ENCODE measurements around the gene CALM3. TPM values are rescaled to one million over a fixed set of nuclear protein-coding genes. Genes with fewer than 3 reads are reported as not detected.
"Not testable (repeated sequence)": the region's sequence is repeated elsewhere in the genome, so short reads cannot be mapped to it uniquely, and the experiment has no call there.

CALM3 gene
- 100 to 1,000 TPM; 182 to 244 TPM for total RNA-seq
- long read RNA-seq, donor 1, transcript CALM3-201 (6 exons, 2,289 nt): major isoform, 50 of 67 reads
- long read RNA-seq, donor 1, partial matches to known transcripts: 3 of 67 reads
- long read RNA-seq, donor 1, other reads (novel, unspliced or antisense): 13 of 67 reads
- long read RNA-seq, donor 2, transcript CALM3-201 (6 exons, 2,289 nt): major isoform, 45 of 57 reads
- long read RNA-seq, donor 2, partial matches to known transcripts: 4 of 57 reads
- long read RNA-seq, donor 2, other reads (novel, unspliced or antisense): 6 of 57 reads

- no peak for DNase-seq (ENCODE audit: low spot score)
- intact Hi-C loops (cut with DNase I): loop anchor here in 1 of 2 donors (10.0 kb wide), 1 partner anchor 133 kb away; no protein-coding TSS in a partner anchor
Observed at GRCh38 chr19:46601318-46602224, at the start of gene CALM3. Gene CALM3, plus strand, starts transcription at chr19:46601330. Its CDS starts 105 bp downstream, at chr19:46601435.

- intact Hi-C loops (cut with DNase I): no loop called here
- no peak for DNase-seq (ENCODE audit: low spot score)
Observed at GRCh38 chr19:46552891-46553290, 48.2 kb upstream of the CALM3 start.

GRCh38 chr19:46554161-46554560 is 47.0 kb upstream of the CALM3 start:
- DNase-seq (ENCODE audit: low spot score): no peak
- intact Hi-C loops (cut with DNase I): no loop called here

GRCh38 chr19:46555628-46556280 is 45.4 kb upstream of the CALM3 start:
- intact Hi-C loops (cut with DNase I): no loop called here

GRCh38 chr19:46556471-46556870 is 44.7 kb upstream of the CALM3 start:
- intact Hi-C loops (cut with DNase I); DNase-seq (ENCODE audit: low spot score): not testable (repeated sequence)

More at GRCh38 chr19:46555628-46556280, 45.4 kb upstream of the CALM3 start:
- no peak for DNase-seq (ENCODE audit: low spot score)

- no peak for DNase-seq (ENCODE audit: low spot score)
- intact Hi-C loops (cut with DNase I): no loop called here
Observed at GRCh38 chr19:46559203-46559602, 41.9 kb upstream of the CALM3 start.

GRCh38 chr19:46559675-46560074 is 41.5 kb upstream of the CALM3 start:
- DNase-seq (ENCODE audit: low spot score); intact Hi-C loops (cut with DNase I): not testable (repeated sequence)

GRCh38 chr19:46564701-46565100 is 36.4 kb upstream of the CALM3 start:
- DNase-seq (ENCODE audit: low spot score): no peak
- intact Hi-C loops (cut with DNase I): no loop called here

GRCh38 chr19:46571495-46571894 is 29.6 kb upstream of the CALM3 start:
- no peak for DNase-seq (ENCODE audit: low spot score)
- intact Hi-C loops (cut with DNase I): no loop called here

- no peak for DNase-seq (ENCODE audit: low spot score)
- intact Hi-C loops (cut with DNase I): no loop called here
Observed at GRCh38 chr19:46573679-46574498, 27.2 kb upstream of the CALM3 start.

GRCh38 chr19:46574533-46574932 is 26.6 kb upstream of the CALM3 start:
- no peak for DNase-seq (ENCODE audit: low spot score)
- intact Hi-C loops (cut with DNase I): no loop called here

GRCh38 chr19:46578450-46578849 is 22.7 kb upstream of the CALM3 start:
- DNase-seq (ENCODE audit: low spot score): no peak
- intact Hi-C loops (cut with DNase I): no loop called here

- intact Hi-C loops (cut with DNase I): no loop called here
Observed at GRCh38 chr19:46579361-46579879, 21.7 kb upstream of the CALM3 start.

GRCh38 chr19:46580247-46580646 is 20.9 kb upstream of the CALM3 start:
- no peak for DNase-seq (ENCODE audit: low spot score)
- intact Hi-C loops (cut with DNase I): no loop called here

More at GRCh38 chr19:46579361-46579879, 21.7 kb upstream of the CALM3 start:
- no peak for DNase-seq (ENCODE audit: low spot score)

GRCh38 chr19:46585539-46585938 is 15.6 kb upstream of the CALM3 start:
- no peak for DNase-seq (ENCODE audit: low spot score)
- intact Hi-C loops (cut with DNase I): no loop called here

GRCh38 chr19:46586294-46586693 is 14.8 kb upstream of the CALM3 start:
- intact Hi-C loops (cut with DNase I): no loop called here

GRCh38 chr19:46587861-46588260 is 13.3 kb upstream of the CALM3 start:
- no peak for DNase-seq (ENCODE audit: low spot score)
- intact Hi-C loops (cut with DNase I): no loop called here

More at GRCh38 chr19:46586294-46586693, 14.8 kb upstream of the CALM3 start:
- no peak for DNase-seq (ENCODE audit: low spot score)

- DNase-seq (ENCODE audit: low spot score): no peak
Observed at GRCh38 chr19:46591254-46591653, 9.9 kb upstream of the CALM3 start.

GRCh38 chr19:46591870-46592269 is 9.3 kb upstream of the CALM3 start:
- intact Hi-C loops (cut with DNase I): no loop called here
- no peak for DNase-seq (ENCODE audit: low spot score)

More at GRCh38 chr19:46591254-46591653, 9.9 kb upstream of the CALM3 start:
- intact Hi-C loops (cut with DNase I): no loop called here

All from posterior vena cava (tissue), 2 donors.